ENCODE data around the gene NR2C2. TPM values are rescaled to one million over a fixed set of nuclear protein-coding genes. Genes with fewer than 3 reads are reported as not detected.

Gene NR2C2
- total and polyA plus RNA-seq, 9 of the 15 experiments (the other 6 are each of a cell fraction or from before 2014, with no cell fraction given), result 6.1 to 33.0 (median 14.6) TPM

DNA sequence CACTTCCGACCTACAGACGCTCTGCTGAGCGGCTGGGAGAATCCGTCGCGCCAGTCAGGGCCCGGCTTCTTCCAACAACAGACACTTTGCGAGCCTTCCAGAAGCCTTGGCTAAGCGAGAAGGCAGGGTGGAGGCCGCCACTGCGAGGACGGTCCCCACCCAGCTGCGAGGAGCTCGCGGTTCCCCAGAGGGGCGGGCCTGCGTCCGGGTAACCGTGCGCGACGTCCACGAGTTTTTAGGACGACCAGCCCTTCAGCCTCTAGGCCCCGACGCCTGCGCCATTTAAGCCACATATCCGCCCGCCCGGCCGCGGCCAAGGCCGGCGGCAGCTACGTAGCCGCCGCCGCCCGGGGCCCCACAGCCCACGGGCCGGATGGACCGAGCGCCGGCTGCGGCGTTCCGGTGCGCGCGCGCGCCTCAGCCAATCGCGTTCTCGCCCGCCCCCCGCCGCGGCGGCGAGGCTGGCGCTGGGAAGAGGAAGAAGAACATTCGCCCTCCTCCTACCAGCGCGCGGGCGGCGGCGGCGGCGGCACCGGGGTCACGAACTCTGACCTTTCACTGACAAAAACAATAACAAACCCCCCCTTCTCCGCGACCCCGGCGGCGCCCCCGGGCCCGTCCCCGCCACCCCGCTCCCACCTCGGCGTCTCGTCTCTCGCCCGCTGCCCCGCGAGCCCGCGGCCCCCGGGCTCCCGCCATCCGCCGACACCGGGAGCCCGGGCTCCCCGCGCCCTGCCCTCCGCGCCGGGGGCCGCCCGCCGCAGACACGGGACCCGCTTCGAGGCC is at the start of gene NR2C2 (continued):
- no peak; the same call in 1 of the 2 replicates for TF ChIP-seq ZNF12 (CRISPR knock-in tag; IDR thresholded peaks at IDR 0.05)
- TF ChIP-seq, protein P1, sequence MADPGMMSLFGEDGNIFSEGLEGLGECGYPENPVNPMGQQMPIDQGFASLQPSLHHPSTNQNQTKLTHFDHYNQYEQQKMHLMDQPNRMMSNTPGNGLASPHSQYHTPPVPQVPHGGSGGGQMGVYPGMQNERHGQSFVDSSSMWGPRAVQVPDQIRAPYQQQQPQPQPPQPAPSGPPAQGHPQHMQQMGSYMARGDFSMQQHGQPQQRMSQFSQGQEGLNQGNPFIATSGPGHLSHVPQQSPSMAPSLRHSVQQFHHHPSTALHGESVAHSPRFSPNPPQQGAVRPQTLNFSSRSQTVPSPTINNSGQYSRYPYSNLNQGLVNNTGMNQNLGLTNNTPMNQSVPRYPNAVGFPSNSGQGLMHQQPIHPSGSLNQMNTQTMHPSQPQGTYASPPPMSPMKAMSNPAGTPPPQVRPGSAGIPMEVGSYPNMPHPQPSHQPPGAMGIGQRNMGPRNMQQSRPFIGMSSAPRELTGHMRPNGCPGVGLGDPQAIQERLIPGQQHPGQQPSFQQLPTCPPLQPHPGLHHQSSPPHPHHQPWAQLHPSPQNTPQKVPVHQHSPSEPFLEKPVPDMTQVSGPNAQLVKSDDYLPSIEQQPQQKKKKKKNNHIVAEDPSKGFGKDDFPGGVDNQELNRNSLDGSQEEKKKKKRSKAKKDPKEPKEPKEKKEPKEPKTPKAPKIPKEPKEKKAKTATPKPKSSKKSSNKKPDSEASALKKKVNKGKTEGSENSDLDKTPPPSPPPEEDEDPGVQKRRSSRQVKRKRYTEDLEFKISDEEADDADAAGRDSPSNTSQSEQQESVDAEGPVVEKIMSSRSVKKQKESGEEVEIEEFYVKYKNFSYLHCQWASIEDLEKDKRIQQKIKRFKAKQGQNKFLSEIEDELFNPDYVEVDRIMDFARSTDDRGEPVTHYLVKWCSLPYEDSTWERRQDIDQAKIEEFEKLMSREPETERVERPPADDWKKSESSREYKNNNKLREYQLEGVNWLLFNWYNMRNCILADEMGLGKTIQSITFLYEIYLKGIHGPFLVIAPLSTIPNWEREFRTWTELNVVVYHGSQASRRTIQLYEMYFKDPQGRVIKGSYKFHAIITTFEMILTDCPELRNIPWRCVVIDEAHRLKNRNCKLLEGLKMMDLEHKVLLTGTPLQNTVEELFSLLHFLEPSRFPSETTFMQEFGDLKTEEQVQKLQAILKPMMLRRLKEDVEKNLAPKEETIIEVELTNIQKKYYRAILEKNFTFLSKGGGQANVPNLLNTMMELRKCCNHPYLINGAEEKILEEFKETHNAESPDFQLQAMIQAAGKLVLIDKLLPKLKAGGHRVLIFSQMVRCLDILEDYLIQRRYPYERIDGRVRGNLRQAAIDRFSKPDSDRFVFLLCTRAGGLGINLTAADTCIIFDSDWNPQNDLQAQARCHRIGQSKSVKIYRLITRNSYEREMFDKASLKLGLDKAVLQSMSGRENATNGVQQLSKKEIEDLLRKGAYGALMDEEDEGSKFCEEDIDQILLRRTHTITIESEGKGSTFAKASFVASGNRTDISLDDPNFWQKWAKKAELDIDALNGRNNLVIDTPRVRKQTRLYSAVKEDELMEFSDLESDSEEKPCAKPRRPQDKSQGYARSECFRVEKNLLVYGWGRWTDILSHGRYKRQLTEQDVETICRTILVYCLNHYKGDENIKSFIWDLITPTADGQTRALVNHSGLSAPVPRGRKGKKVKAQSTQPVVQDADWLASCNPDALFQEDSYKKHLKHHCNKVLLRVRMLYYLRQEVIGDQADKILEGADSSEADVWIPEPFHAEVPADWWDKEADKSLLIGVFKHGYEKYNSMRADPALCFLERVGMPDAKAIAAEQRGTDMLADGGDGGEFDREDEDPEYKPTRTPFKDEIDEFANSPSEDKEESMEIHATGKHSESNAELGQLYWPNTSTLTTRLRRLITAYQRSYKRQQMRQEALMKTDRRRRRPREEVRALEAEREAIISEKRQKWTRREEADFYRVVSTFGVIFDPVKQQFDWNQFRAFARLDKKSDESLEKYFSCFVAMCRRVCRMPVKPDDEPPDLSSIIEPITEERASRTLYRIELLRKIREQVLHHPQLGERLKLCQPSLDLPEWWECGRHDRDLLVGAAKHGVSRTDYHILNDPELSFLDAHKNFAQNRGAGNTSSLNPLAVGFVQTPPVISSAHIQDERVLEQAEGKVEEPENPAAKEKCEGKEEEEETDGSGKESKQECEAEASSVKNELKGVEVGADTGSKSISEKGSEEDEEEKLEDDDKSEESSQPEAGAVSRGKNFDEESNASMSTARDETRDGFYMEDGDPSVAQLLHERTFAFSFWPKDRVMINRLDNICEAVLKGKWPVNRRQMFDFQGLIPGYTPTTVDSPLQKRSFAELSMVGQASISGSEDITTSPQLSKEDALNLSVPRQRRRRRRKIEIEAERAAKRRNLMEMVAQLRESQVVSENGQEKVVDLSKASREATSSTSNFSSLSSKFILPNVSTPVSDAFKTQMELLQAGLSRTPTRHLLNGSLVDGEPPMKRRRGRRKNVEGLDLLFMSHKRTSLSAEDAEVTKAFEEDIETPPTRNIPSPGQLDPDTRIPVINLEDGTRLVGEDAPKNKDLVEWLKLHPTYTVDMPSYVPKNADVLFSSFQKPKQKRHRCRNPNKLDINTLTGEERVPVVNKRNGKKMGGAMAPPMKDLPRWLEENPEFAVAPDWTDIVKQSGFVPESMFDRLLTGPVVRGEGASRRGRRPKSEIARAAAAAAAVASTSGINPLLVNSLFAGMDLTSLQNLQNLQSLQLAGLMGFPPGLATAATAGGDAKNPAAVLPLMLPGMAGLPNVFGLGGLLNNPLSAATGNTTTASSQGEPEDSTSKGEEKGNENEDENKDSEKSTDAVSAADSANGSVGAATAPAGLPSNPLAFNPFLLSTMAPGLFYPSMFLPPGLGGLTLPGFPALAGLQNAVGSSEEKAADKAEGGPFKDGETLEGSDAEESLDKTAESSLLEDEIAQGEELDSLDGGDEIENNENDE (IDR thresholded peaks at IDR 0.05; ENCODE audit: low read depth, low read length), result no peak
- TF ChIP-seq, protein P2, sequence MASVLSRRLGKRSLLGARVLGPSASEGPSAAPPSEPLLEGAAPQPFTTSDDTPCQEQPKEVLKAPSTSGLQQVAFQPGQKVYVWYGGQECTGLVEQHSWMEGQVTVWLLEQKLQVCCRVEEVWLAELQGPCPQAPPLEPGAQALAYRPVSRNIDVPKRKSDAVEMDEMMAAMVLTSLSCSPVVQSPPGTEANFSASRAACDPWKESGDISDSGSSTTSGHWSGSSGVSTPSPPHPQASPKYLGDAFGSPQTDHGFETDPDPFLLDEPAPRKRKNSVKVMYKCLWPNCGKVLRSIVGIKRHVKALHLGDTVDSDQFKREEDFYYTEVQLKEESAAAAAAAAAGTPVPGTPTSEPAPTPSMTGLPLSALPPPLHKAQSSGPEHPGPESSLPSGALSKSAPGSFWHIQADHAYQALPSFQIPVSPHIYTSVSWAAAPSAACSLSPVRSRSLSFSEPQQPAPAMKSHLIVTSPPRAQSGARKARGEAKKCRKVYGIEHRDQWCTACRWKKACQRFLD (CRISPR knock-in tag; IDR thresholded peaks at IDR 0.05), result peak; percentile 92
- TF ChIP-seq RAD51 (IDR thresholded peaks at IDR 0.05; ENCODE audit: borderline replicate concordance, low read depth), result no peak
- TF ChIP-seq HCFC1 (IDR thresholded peaks at IDR 0.05; ENCODE audit: low read depth, low read length), result peak; percentile 31
- TF ChIP-seq, protein P3, sequence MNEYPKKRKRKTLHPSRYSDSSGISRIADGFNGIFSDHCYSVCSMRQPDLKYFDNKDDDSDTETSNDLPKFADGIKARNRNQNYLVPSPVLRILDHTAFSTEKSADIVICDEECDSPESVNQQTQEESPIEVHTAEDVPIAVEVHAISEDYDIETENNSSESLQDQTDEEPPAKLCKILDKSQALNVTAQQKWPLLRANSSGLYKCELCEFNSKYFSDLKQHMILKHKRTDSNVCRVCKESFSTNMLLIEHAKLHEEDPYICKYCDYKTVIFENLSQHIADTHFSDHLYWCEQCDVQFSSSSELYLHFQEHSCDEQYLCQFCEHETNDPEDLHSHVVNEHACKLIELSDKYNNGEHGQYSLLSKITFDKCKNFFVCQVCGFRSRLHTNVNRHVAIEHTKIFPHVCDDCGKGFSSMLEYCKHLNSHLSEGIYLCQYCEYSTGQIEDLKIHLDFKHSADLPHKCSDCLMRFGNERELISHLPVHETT (CRISPR knock-in tag; conservative IDR thresholded peaks at IDR 0.05 in 1 of 2, IDR thresholded peaks at IDR 0.05 in 1 of 2), result peak in 1 of 2 experiments; percentile 99; a peak in 2 of 4 replicates
- no peak for TF ChIP-seq BHLHE40 (IDR thresholded peaks at IDR 0.05; ENCODE audit: low read length)
- TF ChIP-seq ERF (CRISPR knock-in tag; IDR thresholded peaks at IDR 0.05), result 0 out of 2 replicates have a peak, but pooled peaks have one; percentile 74
